Thoracic aorta (tissue), 2 donors: ENCODE data around the gene PCDHGA1. TPM values are rescaled to one million over a fixed set of nuclear protein-coding genes. Genes with fewer than 3 reads are reported as not detected.
"Not testable (repeated sequence)": the region's sequence is repeated elsewhere in the genome, so short reads cannot be mapped to it uniquely, and the experiment has no call there.

Experiments used
- ATAC-seq: fragments of 150-250 bp; one replicate; pipeline ENCODE4 v1.8.0; 2017; ENCODE audit warnings: low read depth; ENCODE audit not compliant: insufficient number of reproducible peaks, low FRiP score
- DNase-seq: peaks from one replicate; pipeline ENCODE4 v3.0.0-alpha.2; 2020; ENCODE audit warnings: low spot score
- H3K27ac ChIP-seq, 2 donors: fragments of 200-600 bp; sonication (generic); 1 replicate in 1 of 2; 2 replicates in 1 of 2; pipeline ENCODE4 v1.5.1; 2016; ENCODE audit warnings: mild to moderate bottlenecking in 2 of 2, moderate library complexity in 2 of 2
- H3K27me3 ChIP-seq: fragments of 200-600 bp; sonication (generic); replicated peaks from 2 replicates; pipeline ENCODE4 v1.6.0; 2016; ENCODE audit warnings: mild to moderate bottlenecking; ENCODE audit not compliant: insufficient read depth
- H3K36me3 ChIP-seq: fragments of 200-600 bp; sonication (generic); one replicate; pipeline ENCODE4 v1.5.1; 2016
- H3K4me1 ChIP-seq, 2 donors: fragments of 200-600 bp; sonication (generic); 1 replicate in 1 of 2; 2 replicates in 1 of 2; pipeline versions ENCODE4 v1.5.1 to v1.6.0; 2016; ENCODE audit warnings: low read depth in 2 of 2, mild to moderate bottlenecking in 1 of 2; ENCODE audit not compliant: control insufficient read depth in 1 of 2
- H3K4me3 ChIP-seq: fragments of 200-600 bp; sonication (generic); 2 replicates; pipeline ENCODE4 v1.5.1; 2016; ENCODE audit warnings: mild to moderate bottlenecking
- H3K9me3 ChIP-seq: fragments of 200-600 bp; sonication (generic); 2 replicates; pipeline ENCODE4 v1.5.1; 2016
- total RNA-seq, 2 donors: library from RNA; depleted of rRNA; stranded (reverse); fragments of >200 nt; gene quantifications; one replicate each; pipeline versions ENCODE4 v1.1.0 to v1.2.3, GENCODE V29; 2016
- TF ChIP-seq, protein P1 (sequence below): fragments of 200-600 bp; sonication (generic); IDR thresholded peaks from one replicate; pipeline ENCODE4 v1.5.1; 2019; ENCODE audit warnings: antibody characterized with exemption

Gene PCDHGA1
- total RNA-seq, 2 donors from 2014 or later = 0.41 to 2.8 TPM

DNA sequence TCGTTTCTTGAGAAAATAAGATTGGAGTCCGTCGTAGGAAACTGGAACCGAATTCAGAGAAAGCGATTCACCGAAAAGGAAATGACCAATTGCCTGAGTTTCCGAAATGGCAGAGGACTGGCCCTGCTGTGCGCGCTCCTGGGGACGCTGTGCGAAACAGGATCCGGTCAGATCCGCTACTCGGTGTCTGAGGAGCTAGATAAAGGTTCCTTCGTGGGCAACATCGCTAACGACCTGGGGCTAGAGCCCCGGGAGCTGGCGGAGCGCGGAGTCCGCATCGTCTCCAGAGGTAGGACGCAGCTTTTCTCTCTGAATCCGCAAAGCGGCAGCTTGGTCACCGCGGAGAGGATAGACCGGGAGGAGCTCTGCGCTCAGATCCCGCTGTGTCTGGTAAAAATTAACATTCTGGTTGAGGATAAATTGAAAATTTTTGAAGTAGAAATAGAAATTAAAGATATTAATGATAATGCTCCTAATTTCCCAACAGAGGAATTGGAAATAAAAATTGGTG lies 13.7 kb downstream of the PCDHGA1 start:
- DNase-seq (no peak), ATAC-seq (no peak)
- TF ChIP-seq, protein P1, sequence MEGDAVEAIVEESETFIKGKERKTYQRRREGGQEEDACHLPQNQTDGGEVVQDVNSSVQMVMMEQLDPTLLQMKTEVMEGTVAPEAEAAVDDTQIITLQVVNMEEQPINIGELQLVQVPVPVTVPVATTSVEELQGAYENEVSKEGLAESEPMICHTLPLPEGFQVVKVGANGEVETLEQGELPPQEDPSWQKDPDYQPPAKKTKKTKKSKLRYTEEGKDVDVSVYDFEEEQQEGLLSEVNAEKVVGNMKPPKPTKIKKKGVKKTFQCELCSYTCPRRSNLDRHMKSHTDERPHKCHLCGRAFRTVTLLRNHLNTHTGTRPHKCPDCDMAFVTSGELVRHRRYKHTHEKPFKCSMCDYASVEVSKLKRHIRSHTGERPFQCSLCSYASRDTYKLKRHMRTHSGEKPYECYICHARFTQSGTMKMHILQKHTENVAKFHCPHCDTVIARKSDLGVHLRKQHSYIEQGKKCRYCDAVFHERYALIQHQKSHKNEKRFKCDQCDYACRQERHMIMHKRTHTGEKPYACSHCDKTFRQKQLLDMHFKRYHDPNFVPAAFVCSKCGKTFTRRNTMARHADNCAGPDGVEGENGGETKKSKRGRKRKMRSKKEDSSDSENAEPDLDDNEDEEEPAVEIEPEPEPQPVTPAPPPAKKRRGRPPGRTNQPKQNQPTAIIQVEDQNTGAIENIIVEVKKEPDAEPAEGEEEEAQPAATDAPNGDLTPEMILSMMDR = no peak
- peaks cover 3% of the 10 kb centered on the region for H3K36me3 ChIP-seq
- no peak overlapping the region for H3K27ac ChIP-seq
- H3K4me3 ChIP-seq = peak overlapping the region; percentile 53
- no peaks in the 10 kb centered on the region for H3K4me1 ChIP-seq
- no peaks in the 10 kb centered on the region for H3K27me3 ChIP-seq
- H3K9me3 ChIP-seq = peaks cover 89% of the 10 kb centered on the region

DNA sequence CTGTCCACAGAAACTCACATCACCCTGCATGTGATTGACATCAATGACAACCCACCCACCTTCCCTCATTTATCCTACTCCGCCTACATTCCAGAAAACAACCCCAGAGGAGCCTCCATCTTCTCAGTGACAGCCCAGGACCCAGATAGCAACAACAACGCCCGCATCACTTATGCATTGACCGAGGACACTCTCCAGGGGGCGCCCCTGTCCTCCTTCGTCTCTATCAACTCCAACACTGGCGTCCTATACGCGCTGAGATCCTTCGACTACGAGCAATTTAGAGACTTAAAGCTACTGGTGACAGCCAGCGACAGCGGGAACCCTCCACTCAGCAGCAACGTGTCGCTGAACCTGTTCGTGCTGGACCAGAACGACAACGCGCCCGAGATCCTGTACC lies 15.0 kb downstream of the PCDHGA1 start:
- H3K4me3 ChIP-seq = peak overlapping the region; percentile 19
- H3K36me3 ChIP-seq = no peaks in the 10 kb centered on the region
- DNase-seq (no peak), ATAC-seq (no peak)
- H3K4me1 ChIP-seq = no peaks in the 10 kb centered on the region
- H3K27me3 ChIP-seq = no peaks in the 10 kb centered on the region
- H3K9me3 ChIP-seq = peaks cover 89% of the 10 kb centered on the region
- H3K27ac ChIP-seq = no peak overlapping the region
- TF ChIP-seq, protein P1 = no peak

DNA sequence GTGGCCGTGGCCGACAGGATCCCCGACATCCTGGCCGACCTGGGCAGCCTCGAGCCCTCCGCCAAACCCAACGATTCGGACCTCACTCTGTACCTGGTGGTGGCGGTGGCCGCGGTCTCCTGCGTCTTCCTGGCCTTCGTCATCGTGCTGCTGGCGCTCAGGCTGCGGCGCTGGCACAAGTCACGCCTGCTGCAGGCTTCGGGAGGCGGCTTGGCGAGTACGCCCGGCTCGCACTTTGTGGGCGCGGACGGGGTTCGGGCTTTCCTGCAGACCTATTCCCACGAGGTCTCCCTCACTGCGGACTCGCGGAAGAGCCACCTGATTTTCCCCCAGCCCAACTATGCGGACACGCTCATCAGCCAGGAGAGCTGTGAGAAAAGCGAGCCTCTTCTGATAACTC lies 15.7 kb downstream of the PCDHGA1 start:
- not testable (repeated sequence) for DNase-seq, H3K27me3 ChIP-seq, H3K4me3 ChIP-seq, H3K27ac ChIP-seq, H3K36me3 ChIP-seq, ATAC-seq, H3K4me1 ChIP-seq
- H3K9me3 ChIP-seq = peaks cover 89% of the 10 kb centered on the region

DNA sequence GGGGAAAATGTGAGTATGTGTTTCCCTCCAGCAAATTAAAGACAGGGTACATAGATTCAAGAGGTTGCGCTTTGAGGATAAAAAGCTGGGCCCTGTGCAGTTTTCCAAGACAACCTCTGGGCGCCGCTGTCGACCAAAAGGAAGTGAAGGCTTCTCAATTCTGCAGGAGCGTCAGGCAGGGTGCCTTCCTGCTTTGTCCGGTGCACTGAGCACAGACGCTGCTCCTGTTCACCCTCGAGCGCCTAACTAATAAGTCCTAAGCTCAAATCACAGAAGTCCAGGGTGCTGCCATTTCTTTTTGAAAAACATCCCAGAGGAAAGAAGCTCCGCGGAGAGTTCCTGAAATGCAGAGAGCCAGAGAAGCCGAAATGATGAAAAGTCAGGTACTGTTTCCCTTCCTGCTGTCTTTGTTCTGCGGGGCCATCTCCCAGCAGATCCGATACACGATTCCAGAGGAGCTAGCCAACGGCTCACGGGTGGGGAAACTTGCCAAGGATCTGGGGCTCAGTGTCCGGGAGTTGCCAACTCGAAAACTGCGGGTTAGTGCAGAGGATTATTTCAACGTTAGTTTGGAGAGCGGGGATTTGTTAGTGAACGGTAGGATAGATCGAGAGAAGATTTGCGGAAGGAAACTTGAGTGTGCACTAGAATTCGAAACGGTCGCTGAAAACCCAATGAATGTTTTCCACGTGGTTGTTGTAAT lies 19.8 kb downstream of the PCDHGA1 start, which contains the start of gene PCDHGB1:
TSS of gene PCDHGB1 (plus strand) at position 183 of the 703 bp plus-strand sequence. CDS start at position 345, 162 bp downstream.
- H3K4me3 ChIP-seq = peak within 1 kb of the TSS; percentile 55

DNA sequence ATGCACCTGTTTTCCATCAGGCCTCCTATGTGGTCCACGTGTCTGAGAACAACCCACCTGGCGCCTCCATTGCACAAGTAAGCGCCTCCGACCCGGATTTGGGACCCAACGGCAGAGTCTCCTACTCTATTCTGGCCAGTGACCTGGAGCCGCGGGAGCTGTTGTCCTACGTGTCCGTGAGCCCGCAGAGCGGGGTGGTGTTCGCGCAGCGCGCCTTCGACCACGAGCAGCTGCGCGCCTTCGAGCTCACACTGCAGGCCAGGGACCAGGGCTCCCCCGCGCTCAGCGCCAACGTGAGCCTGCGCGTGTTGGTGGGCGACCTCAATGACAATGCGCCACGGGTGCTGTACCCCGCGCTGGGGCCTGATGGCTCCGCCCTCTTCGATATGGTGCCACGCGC lies 21.3 kb downstream of the PCDHGA1 start:
- DNase-seq = no peak
- no peak overlapping the region for H3K4me3 ChIP-seq
- ATAC-seq = no peak
- H3K9me3 ChIP-seq = peaks cover 84% of the 10 kb centered on the region
- no peak overlapping the region for H3K27ac ChIP-seq
- TF ChIP-seq, protein P1 = no peak
- no peaks in the 10 kb centered on the region for H3K36me3 ChIP-seq
- H3K4me1 ChIP-seq = no peaks in the 10 kb centered on the region
- H3K27me3 ChIP-seq = no peaks in the 10 kb centered on the region

More for the DNA sequence above, 19.8 kb downstream of the PCDHGA1 start, which contains the start of gene PCDHGB1:
- Histone ChIP-seq H3K36me3 (no peaks in the 10 kb centered on the region), H3K9me3 (peaks cover 79% of the 10 kb centered on the region), H3K27me3 (no peaks in the 10 kb centered on the region), H3K4me1 (no peaks in the 10 kb centered on the region), H3K27ac (no peak within 1 kb of the TSS)
- TF ChIP-seq, protein P1 = no peak
- DNase-seq (no peak), ATAC-seq (no peak)
